Esophagus muscularis mucosa (tissue), 4 donors: ENCODE measurements around the gene ZC3H7B.
A peak's percentile ranks its signal among the peaks of the same experiment; 100 is the strongest.

Source experiments
- EP300 ChIP-seq: sonication (generic); formaldehyde crosslinking; IDR thresholded peaks from one replicate; pipeline ENCODE4 v1.6.1; 2017; ENCODE audit warnings: antibody characterized with exemption
- POLR2A ChIP-seq: fragments of 450-650 bp; IDR thresholded peaks from one replicate; pipeline ENCODE4 v1.6.1; 2017; ENCODE audit warnings: antibody characterized with exemption, moderate library complexity, mild to moderate bottlenecking, low read depth
- POLR2AphosphoS5 ChIP-seq, 2 donors: sonication (generic); formaldehyde crosslinking; IDR thresholded peaks; one replicate each; pipeline ENCODE4 v1.6.1; 2017; ENCODE audit warnings: antibody characterized with exemption in 2 of 2
- TF ChIP-seq, protein P1 (sequence below), 3 experiments: fragments of 200-600 bp in 2 of 3; fragments of 450-650 bp in 1 of 3; sonication (generic) in 2 of 3; IDR thresholded peaks; one replicate each; pipeline ENCODE4 v1.5.1; 2017 to 2019; ENCODE audit warnings: antibody characterized with exemption in 3 of 3, mild to moderate bottlenecking in 2 of 3, moderate library complexity in 1 of 3

DNA sequence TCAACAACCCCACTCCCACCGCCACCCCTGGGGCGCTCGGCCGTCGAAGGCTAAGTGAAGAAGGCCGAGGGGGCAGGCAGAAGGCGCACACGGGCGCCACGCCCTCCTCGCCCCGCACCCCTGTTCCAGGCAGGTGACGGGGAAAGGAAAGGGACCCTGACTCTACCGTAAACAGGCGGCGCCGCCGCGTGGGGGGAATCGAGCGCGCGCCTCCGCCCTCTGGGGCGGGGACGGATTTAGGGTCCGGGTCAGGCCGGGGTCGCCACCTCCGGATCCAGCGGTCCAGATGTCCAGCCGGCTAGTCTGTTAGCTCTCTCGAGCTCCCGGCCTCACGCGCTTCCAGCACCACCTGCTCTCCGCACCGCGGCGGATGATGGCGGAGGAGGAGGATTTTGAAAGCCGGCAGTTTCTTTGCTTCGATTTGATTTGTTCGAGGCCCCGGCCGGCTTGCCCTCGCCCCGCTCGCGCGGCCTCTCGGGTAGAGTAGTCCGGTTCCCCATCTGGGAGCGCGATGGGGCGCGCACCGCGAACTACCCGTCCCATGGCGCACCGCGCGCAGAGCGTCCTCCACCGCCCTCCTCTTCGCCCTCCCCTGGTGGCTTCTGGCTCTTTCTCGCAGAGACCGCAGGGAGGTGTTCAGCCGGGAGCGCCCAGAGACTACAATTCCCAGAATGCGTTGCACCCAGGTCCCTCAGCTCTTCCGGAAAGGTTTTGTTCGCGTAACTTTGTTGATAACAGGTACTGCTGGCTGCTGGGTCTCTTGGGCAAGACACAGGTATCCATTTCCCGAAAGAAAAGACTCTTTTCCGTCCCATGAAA is 15.3 kb upstream of the ZC3H7B start, which contains the start of gene RANGAP1:
- TF ChIP-seq, protein P1, sequence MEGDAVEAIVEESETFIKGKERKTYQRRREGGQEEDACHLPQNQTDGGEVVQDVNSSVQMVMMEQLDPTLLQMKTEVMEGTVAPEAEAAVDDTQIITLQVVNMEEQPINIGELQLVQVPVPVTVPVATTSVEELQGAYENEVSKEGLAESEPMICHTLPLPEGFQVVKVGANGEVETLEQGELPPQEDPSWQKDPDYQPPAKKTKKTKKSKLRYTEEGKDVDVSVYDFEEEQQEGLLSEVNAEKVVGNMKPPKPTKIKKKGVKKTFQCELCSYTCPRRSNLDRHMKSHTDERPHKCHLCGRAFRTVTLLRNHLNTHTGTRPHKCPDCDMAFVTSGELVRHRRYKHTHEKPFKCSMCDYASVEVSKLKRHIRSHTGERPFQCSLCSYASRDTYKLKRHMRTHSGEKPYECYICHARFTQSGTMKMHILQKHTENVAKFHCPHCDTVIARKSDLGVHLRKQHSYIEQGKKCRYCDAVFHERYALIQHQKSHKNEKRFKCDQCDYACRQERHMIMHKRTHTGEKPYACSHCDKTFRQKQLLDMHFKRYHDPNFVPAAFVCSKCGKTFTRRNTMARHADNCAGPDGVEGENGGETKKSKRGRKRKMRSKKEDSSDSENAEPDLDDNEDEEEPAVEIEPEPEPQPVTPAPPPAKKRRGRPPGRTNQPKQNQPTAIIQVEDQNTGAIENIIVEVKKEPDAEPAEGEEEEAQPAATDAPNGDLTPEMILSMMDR (IDR thresholded peaks at IDR 0.05) = peak in 2 of 3 experiments; percentile 11 to 18
- peak; percentile 90 to 98 for TF ChIP-seq POLR2AphosphoS5 (IDR thresholded peaks at IDR 0.05)
- peak; percentile 62 for TF ChIP-seq POLR2A
- TF ChIP-seq EP300 = no peak
